Left ventricle myocardium inferior (tissue), 1 donor: Measurements from ENCODE around the gene TNS3. TPM values are rescaled to one million over a fixed set of nuclear protein-coding genes. Genes with fewer than 3 reads are reported as not detected.

Source experiments
- DNase-seq: peaks from one replicate; pipeline ENCODE4 v3.0.0-alpha.2; 2020
- H3K27ac ChIP-seq: fragments of 200-600 bp; replicated peaks from 2 replicates; pipeline ENCODE4 v1.8.0; 2021
- H3K27me3 ChIP-seq: fragments of 200-600 bp; 2 replicates; pipeline ENCODE4 v1.8.0; 2021; ENCODE audit warnings: low read depth
- H3K36me3 ChIP-seq: fragments of 200-600 bp; 2 replicates; pipeline ENCODE4 v1.8.0; 2021
- H3K4me1 ChIP-seq: fragments of 200-600 bp; 2 replicates; pipeline ENCODE4 v1.8.0; 2021
- H3K4me3 ChIP-seq: fragments of 200-600 bp; 2 replicates; pipeline ENCODE4 v1.8.0; 2021; ENCODE audit warnings: mild to moderate bottlenecking, moderate library complexity
- H3K9me3 ChIP-seq: fragments of 200-600 bp; replicated peaks from 2 replicates; pipeline ENCODE4 v1.8.0; 2021
- intact Hi-C: fragments of 100-400 bp; cut with micrococcal nuclease; formaldehyde crosslinking; loops from one replicate; pipeline ENCODE4 v1.11.0; 2022
- total RNA-seq: library from RNA; stranded (reverse); fragmentation: NEBNext Ultra II Directional; extraction: Animal tissue kit (Norgen Biotek cat#: 25700); gene quantifications from one replicate; pipeline ENCODE4 v1.2.1, GENCODE V29; 2021
- TF ChIP-seq, protein P1 (sequence below): fragments of 200-600 bp; IDR thresholded peaks from 2 replicates; pipeline ENCODE4 v1.8.0; 2021; ENCODE audit warnings: antibody characterized with exemption, mild to moderate bottlenecking, borderline replicate concordance
- donor health status: DM: no; HTN: yes; CAD: no; lungs with severe emphysema.

Gene TNS3
- total RNA-seq, 1 donor from 2014 or later, result 40.6 TPM

DNA sequence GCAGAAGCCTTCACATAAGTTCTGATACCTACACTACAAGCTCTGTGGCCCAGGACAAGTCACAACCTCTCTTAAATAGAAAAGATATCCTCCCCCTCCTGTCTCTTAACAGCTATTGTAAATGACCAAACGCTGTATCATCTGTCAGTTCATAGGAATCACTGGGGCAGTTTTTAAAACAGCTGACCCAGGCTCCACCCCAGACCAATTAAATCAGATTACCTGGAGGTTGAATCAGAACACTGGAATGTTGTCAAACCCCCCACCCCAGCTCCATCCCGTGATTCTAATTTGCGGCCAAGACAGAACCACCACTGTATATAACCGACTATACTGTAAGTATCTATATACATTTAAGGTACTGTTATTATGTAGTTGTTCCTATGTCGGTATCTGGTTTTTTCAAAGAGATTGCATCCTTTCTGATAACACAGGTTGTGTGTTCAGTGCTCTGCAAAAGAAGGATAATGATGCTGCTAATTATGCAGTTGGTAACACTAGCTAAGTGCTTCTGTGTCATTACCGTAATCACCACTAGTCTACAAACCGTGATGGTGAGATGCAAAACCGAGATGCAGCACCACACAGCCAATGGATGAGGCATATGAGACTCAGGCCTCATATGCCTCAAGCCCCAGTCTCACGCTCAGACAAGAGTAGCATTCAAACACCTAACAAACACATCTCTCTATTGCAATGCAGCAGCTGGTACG lies 47.4 kb downstream of the TNS3 start:
- Histone ChIP-seq H3K27me3 (no peaks in the 10 kb centered on the region), H3K4me1 (peaks cover 43% of the 10 kb centered on the region), H3K9me3 (no peaks in the 10 kb centered on the region), H3K36me3 (no peaks in the 10 kb centered on the region), H3K4me3 (no peak overlapping the region), H3K27ac (no peak overlapping the region)
- intact Hi-C loops, result no loop called here
- TF ChIP-seq, protein P1, sequence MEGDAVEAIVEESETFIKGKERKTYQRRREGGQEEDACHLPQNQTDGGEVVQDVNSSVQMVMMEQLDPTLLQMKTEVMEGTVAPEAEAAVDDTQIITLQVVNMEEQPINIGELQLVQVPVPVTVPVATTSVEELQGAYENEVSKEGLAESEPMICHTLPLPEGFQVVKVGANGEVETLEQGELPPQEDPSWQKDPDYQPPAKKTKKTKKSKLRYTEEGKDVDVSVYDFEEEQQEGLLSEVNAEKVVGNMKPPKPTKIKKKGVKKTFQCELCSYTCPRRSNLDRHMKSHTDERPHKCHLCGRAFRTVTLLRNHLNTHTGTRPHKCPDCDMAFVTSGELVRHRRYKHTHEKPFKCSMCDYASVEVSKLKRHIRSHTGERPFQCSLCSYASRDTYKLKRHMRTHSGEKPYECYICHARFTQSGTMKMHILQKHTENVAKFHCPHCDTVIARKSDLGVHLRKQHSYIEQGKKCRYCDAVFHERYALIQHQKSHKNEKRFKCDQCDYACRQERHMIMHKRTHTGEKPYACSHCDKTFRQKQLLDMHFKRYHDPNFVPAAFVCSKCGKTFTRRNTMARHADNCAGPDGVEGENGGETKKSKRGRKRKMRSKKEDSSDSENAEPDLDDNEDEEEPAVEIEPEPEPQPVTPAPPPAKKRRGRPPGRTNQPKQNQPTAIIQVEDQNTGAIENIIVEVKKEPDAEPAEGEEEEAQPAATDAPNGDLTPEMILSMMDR, result no peak
- no peak for DNase-seq

DNA sequence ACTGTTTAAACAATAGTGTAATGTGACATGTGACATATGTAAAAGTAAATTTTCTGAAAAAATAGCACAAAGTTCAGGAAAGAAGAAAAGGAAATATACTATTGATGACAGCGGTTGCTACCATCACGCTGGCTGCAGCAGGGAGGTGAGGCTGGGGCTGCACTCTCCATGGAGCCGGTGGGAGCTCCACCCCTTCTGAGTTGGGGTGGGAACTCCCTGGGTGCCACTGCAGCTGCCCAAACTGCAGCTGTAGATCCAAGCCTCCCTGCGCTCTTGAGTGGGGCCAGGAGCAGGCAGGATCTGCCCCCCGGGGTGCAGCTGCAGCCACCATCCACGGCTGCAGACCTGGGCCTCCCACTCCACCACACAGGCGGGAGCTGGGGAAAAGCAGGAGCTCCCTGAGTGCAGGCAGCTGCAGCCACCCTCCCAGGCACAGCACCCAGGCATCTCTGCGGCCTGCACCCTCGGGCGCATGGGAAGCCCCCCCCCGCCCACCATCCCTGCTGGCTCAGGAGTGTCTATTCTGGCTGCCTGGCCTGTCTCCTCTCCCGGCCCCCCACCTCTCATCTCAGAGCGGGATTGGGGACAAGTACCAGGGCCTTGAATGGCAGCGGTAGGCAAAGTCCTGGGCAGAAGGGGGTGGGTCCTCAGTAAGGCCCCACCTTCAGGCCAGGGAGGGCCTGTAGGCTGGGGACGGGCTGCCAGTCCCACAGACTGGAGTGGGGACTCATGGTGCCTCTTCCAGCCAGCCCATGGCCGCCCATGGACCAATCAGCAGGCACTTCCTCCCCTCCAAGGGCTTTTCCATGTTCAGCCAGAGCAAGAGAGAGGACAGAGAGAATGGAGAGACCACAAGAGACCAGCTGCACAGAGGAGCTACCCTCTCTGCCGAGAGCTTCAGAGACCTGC lies 50.1 kb downstream of the TNS3 start:
- peak; percentile 9 for DNase-seq
- Histone ChIP-seq H3K36me3 (no peaks in the 10 kb centered on the region), H3K4me3 (no peak overlapping the region), H3K27ac (no peak overlapping the region), H3K9me3 (no peaks in the 10 kb centered on the region), H3K4me1 (peaks cover 26% of the 10 kb centered on the region), H3K27me3 (no peaks in the 10 kb centered on the region)
- TF ChIP-seq, protein P1, result no peak
- intact Hi-C loops, result no loop called here

DNA sequence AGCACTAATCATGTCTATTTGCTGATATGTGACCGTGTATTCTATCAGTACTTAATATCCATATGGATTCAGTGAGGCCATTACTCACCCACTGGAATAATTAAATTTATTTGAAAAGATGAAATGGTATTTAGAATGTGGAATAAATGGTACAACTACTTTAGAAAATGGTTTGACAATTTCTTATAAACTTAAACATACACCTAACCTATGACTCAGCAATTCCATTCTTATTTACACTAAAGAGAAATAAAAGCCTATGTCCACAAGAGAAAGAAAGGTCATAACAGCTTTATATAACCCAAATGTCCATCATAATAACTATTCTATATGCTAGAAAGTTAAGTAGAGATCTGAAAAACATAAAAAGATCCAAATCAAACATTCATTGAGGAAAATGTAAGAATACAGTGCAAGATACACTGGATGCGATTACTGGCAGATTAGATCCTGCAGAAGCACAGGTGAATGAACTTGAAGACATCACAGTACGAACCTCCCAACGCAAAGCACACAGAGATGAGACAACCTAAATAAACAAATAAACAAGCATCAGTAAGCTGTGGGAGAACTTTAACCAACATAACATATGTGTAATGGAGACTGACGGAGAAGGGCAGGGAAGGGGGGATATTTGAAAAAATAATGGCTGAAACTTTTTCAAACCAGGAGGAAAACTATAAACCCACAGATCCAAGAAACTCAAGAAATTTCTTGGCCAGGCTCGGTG lies 51.9 kb downstream of the TNS3 start:
- no peaks in the 10 kb centered on the region for H3K9me3 ChIP-seq
- peaks cover 8% of the 10 kb centered on the region for H3K4me1 ChIP-seq
- H3K36me3 ChIP-seq, result no peaks in the 10 kb centered on the region
- no peak for DNase-seq
- intact Hi-C loops, result no loop called here
- no peak overlapping the region for H3K27ac ChIP-seq
- TF ChIP-seq, protein P1, result no peak
- no peaks in the 10 kb centered on the region for H3K27me3 ChIP-seq
- H3K4me3 ChIP-seq, result no peak overlapping the region

DNA sequence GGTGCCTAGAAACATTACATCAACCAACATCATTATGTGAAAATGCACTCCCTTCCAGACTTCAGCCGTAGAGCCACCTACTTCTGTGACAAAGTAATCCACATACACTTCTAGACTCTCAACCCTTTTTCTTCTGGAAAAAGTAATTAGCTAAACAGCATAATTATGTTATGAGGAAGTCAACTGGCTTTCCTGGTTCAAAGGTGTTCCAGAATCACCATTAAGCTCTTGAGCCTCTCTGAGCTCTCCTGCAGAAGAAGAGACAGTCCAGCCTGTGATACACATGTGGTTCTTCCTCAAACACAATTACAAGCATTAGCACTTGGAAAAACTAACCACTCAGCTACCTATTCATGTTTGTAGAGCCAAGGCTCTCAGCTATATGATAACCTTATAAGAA lies 52.5 kb downstream of the TNS3 start:
- no peak for DNase-seq
- Histone ChIP-seq H3K9me3 (no peaks in the 10 kb centered on the region), H3K4me1 (peaks cover 7% of the 10 kb centered on the region), H3K27ac (no peak overlapping the region), H3K4me3 (no peak overlapping the region), H3K27me3 (no peaks in the 10 kb centered on the region), H3K36me3 (no peaks in the 10 kb centered on the region)
- intact Hi-C loops, result no loop called here
- TF ChIP-seq, protein P1, result no peak

DNA sequence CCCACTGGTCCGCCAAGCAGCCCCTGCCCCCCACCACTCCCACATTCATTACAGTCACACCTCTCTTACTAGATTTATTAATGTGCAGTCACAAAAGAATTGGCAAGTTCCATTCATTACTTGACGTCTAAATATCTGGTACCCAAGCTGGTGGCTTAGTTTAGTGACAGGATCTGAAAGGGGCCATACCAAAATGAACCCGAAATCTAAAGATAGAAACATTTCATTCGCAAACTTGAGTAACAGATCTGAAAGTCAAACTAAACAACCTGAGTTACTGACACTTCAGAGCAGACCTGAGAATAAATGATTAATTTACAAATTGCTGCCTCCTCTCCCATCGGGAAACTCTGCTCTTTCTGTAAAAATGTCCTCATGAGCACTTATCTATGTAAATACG lies 53.4 kb downstream of the TNS3 start:
- DNase-seq, result no peak
- intact Hi-C loops, result no loop called here
- TF ChIP-seq, protein P1, result no peak
- Histone ChIP-seq H3K4me1 (peaks cover 7% of the 10 kb centered on the region), H3K27me3 (no peaks in the 10 kb centered on the region), H3K27ac (no peak overlapping the region), H3K4me3 (no peak overlapping the region), H3K36me3 (no peaks in the 10 kb centered on the region), H3K9me3 (no peaks in the 10 kb centered on the region)
